ENCODE results near the gene CNDP1.
"Not testable (repeated sequence)": the region's sequence is repeated elsewhere in the genome, so short reads cannot be mapped to it uniquely, and the experiment has no call there.

CNDP1 gene

DNA sequence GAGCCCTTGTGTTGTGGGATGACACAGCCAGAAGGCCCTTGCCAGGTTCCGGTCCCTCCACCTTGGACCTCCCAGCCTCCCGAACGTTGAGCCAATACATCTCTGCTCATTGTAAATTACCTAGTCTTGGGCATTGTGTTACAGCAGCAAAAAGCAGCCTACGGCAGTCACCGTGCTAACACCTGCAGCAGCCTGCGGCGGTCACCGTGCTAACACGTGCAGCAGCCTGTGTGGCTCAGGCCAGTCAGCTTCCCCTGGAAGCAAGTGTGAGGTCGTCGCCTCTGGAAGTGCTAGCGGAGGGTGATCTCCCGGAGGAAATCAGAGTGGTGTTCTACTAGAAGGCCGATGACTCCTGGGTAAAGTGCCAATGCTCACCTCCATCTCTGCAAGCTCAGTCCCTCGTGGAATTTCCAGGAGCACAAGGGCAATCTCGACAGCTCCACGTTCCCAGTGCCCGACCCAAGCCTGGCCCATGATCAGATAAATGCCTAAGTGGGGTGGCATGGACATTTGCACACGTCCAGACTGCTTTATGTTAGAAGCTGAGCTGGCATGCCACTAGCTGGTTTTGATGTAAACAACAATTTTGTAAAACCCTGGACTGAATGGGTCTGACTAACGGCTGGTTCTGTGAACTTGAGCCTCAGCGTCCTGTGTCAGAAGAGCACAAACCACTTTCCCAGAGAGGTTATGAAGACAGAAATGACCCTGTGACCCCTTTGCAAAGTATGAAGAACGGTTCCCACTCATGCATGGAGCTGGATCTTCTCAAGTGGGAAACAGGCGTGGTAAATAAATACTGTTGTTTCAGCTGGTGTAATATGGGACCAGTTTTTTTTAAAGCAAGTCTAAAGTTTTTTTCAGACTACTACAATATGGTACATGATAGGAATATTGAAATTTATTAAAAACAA lies 11.4 kb upstream of the CNDP1 start:
- no peak for DNase-seq

DNA sequence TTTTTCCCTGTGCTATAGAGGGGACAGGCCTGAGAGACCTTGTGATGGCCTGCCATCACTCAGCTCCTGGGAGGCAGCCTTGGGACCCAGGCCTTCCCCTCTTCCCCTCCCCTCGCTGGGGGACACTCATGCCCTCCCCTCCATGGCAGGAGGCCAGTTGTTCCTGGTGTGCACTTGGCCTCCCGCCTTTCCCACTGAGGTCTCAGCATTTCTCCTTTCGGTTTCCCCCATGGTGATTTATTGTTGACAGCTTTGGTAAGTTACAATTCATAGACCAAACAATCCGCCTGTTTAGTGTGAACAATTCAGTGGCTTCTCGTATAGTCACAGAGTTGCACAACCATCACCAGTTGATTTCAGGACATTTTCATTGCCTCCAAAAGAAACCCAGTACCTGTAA lies 10.2 kb upstream of the CNDP1 start:
- peak in 1 of 2 experiments; percentile 23 for DNase-seq

DNA sequence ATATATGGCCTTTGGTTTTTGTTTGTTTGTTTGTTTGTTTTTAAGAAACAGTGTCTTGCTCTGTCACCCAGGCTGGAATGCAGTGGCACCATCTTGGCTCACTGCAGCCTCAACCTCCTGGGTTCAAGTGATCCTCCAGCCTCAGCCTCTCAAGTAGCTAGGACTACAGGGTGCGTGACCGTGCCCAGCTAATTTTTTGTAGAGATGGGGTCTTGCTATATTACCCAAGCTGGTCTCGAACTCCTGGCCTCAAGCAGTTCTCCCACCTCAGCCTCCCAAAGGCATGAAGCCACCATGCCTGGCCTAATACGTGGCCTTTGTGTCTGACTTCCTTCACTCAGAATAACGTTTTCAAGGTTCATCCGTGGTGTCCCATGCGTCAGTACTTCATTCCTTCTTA lies 9.4 kb upstream of the CNDP1 start:
- DNase-seq = not testable (repeated sequence)

DNA sequence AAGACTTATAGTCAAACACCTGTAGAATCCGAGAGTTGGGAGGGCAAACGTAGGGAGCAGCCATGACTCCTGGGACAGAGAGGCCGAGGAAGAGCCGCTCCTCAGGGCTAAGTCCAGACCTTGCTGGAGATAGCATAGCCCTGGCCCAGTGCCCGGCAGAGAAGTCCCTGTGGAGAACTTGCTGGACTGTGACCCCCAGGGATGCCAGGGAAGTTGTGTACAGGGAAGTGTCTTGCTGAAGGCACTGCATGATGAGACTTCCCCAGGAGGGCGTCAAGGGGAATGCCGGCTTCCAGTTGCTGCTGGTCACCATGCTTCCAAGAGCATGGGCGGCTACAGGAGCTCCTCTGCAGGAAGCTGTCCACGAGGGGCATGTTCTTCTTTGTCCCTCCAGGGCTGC lies 8.6 kb upstream of the CNDP1 start:
- no peak for DNase-seq

DNA sequence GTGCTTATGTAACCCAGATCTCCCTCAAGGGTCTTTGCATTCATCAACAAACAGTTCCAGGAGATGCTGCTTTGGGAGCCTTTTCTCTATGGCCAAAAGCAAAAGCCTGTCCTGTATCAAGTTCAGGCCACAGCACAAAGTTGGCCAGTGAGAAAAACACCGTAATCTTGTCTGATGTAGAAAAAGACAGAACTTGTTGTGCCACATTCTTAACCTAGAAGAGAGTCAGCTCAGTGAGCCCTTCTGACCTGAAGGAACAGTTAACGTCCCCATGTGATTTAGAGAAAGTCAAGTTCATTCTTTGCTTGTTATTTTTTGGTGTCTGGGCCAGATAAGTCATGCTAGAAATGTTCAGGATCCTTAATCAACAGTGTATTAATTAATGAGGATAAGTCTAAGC lies 7.8 kb upstream of the CNDP1 start:
- DNase-seq = no peak

DNA sequence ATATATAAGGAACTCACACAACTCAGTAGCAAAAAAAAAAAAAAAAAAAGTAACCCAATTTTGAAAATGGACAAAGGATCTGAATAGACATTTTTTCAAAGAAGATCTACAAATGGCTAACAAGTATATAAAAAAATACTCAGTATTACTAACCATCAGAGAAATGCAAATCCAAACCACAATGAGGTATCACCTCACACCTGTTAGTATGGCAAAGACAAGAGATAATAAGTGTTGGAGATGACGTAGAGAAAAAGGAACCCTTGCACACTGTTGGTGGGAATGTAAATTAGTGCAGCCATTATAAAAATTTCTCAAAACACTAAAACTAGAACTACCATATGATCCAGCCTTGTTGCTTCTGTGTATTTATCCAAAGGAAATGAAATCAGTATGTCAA lies 5.8 kb upstream of the CNDP1 start:
- DNase-seq = no peak

DNA sequence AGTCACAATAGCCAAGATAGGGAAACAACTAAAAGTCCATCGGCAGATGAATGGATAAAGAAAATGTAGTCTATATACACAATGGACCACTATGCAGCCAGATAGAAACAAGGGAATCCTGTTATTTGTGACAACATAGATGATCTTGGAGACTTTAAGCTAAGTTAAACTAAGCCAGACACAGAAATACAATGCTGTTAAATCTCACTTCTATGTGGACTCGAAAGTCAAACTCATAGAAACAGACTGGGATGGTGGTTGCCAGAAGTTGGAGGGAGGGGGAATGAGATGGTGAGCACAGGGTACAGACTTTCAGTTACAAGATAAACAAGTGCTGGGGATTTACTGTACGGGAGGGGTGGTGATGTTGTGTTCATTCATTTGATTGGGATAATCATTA lies 5.4 kb upstream of the CNDP1 start:
- DNase-seq = no peak

DNA sequence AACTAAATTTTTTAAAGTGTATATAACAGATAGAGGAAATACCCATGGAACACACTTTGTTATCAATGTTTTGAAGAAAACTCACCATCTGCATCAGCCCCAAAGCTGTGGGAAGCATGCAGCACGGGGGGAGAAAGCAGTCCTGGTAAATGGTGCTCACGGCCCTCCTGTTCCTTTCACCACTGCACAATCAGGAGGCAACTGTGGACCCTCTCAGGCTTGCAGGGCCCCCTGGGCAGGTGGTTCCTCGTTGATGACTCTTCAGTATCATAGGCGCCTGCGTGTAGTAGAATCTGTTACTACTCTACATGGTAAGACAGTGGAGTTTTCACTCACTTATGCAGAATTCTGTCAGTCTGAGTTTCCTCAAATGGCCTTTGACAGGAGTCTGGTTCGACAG lies 4.9 kb upstream of the CNDP1 start:
- no peak for DNase-seq

DNA sequence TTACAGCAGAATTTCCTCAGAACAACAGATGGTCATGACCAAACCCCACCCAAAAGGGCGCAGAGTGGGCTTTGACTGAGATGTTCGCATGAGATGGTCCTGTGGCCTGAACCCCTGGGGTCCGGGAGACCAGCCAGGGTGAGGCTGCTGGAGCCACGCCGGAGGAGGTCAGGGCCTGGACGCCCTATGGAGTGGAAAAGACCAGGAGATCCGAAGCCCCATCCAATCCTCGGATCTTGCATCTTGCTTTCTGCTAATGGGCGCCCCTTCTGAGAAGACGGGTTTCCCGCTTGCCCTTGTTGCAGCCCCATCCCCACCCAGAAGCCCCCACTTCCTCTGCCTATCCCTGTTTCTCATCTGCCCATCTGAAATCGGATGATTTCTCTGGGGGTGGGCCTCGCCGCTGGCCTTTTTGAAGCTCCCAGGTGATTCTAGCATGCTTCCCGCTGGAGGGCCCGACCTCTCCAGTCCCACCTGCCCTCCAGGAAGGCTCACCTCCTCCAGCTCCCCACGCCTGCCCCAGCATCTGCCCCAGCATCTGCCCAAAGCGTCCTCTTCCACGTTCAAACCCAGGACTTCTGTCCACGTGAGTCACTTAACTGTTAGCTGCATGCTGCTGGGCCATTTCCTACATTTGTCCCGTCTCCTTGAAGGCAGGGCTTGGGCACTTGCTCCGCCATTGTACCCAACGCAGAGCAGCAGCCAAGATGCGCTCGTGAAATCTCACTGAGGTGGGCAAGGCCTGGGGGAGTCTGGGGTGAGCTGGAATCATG lies 4.3 kb upstream of the CNDP1 start:
- no peak for DNase-seq

DNA sequence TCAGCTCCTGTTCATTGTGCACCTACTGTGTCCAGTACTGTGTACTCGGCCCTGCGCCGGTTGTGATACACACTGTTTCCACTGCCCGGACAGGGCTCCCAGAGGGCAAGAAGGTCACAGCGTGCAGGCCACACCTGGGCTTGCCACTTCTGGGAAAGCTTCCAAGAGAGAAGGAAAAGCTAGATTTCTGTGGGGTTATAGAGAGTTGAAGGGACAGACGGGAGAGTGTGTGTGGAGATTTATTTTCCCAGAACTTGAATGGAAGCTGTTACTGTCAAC lies 3.8 kb upstream of the CNDP1 start:
- no peak for DNase-seq

DNA sequence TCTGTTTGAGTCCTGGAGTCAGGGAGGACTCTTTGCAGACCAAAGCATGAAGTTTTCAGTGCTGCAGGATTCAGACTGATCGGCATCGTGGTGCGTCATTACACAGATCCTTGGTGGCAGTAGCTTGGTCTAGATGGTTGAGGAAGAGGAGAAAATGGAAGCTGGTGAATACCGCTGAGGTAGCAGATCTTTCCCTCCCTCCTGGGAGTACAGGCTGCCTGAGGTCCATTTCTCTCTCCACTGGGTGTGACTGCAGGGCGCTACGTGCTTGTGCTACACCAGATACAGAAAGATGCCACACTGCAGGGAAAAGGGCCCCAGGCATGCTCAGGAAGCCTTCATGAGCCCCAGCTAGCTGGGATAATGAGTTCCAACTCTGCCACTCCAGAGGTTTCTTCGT lies 3.3 kb upstream of the CNDP1 start:
- DNase-seq = no peak

DNA sequence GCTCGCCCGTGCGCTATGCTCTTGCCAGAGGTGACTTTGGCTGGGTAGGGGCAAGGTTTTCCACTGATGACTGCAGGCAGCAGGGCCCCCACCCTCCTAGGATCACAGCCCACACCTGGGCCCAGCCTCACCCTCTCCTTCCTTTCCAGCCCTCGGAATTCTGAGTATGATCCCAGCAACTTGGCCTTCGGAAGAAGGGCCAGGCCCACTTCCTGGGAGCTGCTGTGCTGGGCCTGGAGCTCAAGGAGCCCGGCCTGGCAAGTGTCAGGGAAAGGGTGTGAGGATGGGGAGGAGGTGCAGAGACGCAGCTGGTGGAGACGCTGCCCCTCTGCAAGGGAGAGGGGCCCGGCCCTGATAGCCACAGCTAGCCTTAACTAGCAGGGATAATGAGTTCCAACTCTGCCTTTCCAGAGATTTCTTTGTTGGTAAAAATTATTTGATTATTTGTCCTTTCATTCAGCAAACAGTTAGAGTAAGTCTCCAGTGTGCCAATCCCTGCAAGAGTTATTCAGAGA lies 1.7 kb upstream of the CNDP1 start:
- DNase-seq = no peak

DNA sequence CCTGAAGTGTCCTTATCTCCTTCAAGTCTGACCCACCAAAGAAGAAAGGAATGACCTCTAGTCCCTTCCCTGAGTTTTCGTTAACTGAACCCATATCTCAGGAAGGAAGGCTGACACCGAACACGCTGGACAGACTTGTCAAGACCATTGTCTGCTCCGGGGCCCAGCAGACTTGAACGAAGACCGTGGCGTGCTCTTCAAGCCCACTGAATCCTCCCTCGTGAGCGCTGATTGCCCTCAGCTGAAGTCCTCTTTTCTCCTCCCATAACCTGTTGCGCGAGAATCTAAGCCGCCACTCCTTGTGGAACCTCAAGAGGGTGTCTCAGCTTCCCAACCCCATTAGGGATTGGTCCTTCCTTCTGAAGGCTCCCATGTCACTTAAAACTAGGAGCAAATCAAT lies 634 bp upstream of the CNDP1 start:
- no peak for DNase-seq

DNA sequence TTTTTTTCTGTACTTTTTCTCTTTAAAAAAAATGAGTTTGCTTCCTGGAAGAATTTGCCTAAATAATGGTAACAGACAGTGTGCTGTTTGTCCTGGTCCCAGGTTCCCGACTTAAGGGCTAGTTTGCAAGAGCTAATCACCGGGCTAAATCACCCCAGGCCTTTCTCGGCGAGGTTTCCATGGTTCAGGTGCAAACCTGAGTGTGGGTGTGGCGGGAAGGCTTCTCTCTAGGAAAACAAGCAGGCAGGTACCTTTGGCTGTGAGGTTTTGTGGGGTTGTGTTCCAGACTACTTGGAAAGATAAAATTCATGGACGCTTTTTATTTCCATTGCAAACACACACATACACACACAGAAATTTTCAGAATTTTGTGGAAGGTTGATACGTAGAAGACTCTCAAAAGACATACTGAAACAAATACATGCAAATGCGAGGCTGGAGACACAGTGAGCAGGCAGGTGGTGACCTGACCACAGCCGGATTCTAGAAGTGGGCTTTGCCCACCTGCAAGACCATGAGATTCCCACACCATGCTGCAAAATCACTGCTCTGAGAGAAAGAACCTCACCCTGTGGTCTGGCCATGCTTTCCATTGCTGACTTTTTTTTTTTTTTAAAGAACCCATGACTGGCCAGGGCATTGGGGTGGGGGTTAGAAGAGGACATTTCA lies 815 bp downstream of the CNDP1 start:
- DNase-seq = no peak

DNA sequence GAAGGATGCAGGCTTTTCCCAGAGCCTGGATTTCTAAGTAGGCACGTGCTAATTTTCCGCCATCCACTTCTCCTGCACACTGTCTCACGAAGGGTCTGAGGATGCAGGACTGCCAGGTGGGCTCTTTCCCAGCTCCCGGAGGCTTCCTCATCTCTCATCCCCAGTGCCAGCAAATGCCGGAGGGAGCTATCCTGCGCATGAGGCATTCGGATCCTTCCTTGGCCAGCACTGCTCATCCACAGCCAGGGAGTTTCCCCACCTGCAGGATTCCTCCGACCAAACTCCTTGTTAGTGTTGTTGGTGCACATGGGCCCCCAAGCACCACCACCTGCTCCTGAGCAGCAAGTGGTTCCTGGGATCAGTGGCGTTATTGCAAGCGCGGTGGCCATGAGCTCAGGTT lies 5.0 kb downstream of the CNDP1 start:
- DNase-seq = no peak

DNA sequence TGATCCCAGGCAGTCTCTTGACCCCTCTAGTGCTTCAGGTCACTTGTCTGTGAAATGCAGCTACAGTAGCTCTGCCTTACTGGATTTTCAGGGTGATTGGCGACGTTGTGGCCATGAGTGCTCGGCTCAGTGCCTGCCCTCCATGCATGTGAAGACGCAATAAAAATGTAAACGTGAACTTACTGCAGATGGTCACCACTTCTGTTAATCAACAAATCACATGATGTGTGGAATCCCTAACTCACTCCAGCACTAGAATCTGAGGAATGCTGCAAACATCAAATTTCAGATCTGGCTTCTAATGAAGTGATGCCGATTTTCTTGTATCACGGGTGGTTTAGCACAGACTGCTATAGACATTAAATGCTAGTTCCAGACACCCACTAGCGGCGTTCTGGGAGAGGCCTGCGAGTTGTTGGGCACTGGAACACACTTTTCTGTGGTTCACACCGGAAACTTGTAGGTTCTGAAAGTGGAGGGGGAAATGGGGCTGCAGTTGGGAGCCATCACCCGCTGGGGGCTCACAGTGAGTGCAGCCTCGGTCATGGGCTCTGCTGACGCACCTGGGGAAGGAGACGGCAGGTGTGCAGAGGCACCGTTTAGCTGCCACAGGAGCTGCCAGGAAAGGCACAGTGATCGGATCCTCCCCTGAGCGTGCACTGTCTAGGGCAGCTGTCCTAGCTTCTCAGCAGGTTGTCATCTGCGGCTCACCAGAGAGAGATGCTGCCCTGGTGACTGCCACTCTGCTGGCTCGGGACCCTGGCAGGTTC lies 6.5 kb downstream of the CNDP1 start:
- DNase-seq = no peak

DNA sequence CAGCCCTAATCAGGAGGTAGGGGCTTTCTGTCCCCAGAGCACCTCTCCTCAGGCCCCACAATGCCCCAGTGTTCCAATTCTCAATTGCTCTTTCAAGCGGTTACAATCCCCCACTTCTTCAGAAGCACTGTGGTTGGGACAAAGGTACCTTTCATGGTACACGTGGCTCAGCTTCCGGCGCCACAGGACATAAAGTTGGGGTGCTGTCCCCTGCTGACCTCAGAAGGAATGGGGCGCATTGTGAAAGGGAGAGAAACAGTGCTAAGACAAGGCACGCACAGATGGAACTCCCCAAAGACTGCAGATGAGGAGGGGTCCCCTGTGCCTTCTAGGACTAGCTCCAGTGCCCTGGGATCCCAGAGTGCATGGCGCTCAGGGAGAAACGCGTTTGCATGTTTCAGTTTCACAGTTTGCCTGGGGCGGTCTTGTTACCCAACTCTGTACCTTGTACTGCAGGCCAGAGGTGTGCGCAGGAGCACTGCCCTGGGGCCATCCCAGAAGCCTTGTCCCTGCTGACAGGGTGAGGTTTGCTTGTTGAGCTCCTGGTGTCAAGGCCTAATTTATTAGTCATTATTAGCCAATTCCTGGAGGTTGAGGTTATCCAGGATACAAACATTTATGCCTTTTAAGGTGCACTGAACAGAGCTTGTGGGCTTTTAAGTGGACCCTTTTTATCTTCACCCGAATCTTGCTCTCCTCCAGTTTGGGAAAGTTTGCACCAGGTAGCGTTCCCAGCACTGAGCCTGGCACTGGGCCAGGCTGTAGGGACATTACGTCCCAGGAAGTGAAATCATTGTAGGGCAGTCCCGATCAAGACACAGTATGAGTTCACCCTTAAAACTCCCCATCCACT lies 7.6 kb downstream of the CNDP1 start:
- no peak for DNase-seq

DNA sequence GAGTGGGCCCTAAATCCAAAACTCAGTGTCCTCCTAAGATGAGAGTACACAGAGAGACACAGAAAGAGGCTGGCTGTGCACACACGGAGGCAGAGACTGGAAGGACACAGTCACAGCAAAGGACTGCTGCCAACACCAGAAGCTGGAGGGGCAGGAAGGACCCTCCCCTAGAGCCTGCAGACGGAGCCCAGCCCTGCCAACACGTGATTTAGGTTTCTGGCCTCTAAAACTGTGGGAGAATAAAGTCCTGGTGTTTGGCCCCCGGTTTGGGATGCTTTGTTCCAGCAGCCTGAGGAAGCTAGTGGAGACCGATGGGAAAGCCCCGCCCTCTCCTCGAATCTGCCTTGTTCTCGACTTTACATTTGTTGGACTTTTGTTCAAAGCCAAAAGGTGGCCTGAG lies 10.6 kb downstream of the CNDP1 start:
- no peak for DNase-seq

DNA sequence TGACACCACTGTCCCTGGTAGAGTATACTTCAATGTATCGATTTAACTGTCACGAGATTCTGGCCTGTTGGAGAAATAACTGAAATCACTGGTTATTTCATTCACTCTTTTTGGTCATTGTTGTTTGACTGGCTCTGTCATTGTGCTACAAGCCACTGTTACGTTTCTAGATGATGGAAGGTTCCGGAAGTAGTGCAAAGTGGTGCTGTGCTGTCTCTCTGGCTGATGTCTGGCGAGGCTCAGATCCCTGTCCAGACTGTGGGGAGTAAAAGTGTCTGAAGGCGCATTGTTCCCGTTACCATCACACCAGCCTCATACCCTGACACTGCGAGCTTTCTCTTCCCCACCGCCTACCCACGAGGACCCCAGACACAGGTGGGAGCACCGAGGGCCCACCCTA lies 11.7 kb downstream of the CNDP1 start:
- no peak for DNase-seq

DNA sequence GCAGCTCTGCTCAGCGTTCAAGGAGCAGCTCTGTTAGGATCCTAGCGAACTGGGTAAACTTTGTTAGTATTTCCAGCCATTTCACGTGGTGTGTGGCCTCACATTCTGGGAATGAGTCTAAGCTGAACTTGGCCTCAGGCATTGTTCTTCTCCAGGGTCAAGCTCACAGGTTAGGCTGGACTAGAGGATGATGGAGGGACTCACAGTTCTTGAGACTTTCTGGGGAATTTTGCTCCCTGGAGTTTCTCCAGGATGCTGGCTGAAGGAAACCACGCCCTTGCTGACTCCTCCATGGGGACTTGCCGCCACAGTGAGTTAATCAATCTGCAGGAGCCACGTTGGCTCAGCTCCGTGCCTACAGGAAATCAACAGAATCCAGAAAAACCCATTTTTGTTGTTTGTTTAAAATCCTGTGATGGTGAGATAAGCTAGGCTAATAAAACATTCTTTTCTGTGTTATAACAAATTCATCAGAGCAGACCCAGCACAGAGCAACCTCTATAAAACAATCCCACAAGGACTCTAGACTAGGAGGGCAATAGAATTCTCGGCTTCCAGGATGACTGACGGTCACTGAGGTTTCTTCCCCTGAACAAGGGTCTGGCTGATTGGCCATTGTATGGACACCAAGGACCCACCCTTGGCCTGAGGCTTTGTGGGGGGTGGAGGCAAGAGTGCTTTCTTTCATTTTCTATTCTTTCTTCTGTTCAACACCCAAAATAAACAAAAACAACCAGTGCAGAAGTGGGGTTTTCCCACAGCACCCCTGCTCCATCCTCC lies 12.6 kb downstream of the CNDP1 start:
- no peak for DNase-seq

DNA sequence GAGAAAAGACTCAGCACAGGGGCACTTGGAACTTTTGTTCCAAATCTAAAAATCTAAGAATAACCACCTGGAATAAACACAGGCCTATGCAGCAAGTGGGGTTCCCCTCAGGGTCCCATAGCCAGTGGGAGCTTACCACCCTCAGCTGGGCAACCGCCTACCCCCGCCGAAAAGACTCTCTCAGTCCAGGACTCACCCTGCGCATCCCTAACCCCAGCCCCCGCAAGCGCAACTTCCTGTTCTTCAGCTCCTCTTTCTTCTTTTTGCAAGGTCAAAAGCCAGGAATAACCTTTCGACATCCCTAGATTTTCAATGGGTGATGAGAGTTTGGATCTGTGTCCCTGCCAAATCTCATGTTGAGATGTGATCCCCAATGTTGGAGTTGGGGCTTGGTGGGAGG lies 13.6 kb downstream of the CNDP1 start:
- DNase-seq = no peak
